Activated naive CD4-positive, alpha-beta T cell (primary cell): ENCODE measurements around the gene TCEA2.

Experiments used
- DNase-seq, 4 experiments: peaks; one replicate each; lab custom pipeline; 2025; lab: John Stamatoyannopoulos, UW

TCEA2 gene

GRCh38 chr20:64062596-64063388 lies at the start of gene TCEA2:
TSS of gene TCEA2 (plus strand) at chr20:64063198. CDS start at chr20:64063313, 115 bp downstream.
- DNase-seq: peak; percentile 77 to 92 (median 86)

- no peak for DNase-seq
Observed at GRCh38 chr20:64015635-64016034, 47.4 kb upstream of the TCEA2 start.

GRCh38 chr20:64021124-64021975 lies 41.6 kb upstream of the TCEA2 start:
- no peak for DNase-seq

GRCh38 chr20:64022671-64023360 lies 40.2 kb upstream of the TCEA2 start:
- DNase-seq: no peak

GRCh38 chr20:64023361-64024140 lies 39.4 kb upstream of the TCEA2 start:
- no peak for DNase-seq

GRCh38 chr20:64024141-64024990 lies 38.6 kb upstream of the TCEA2 start:
- DNase-seq: no peak

- no peak for DNase-seq
Observed at GRCh38 chr20:64025101-64025825, 37.7 kb upstream of the TCEA2 start.

- no peak for DNase-seq
Observed at GRCh38 chr20:64025826-64026412, 37.1 kb upstream of the TCEA2 start.

- DNase-seq: no peak
Observed at GRCh38 chr20:64027981-64028685, 34.9 kb upstream of the TCEA2 start.

- DNase-seq: no peak
Observed at GRCh38 chr20:64029293-64030117, 33.5 kb upstream of the TCEA2 start.

GRCh38 chr20:64030371-64031134 lies 32.4 kb upstream of the TCEA2 start:
- no peak for DNase-seq

- no peak for DNase-seq
Observed at GRCh38 chr20:64031822-64032314, 31.1 kb upstream of the TCEA2 start.

GRCh38 chr20:64032706-64033624 lies 30.0 kb upstream of the TCEA2 start:
- no peak for DNase-seq

GRCh38 chr20:64033981-64034493 lies 29.0 kb upstream of the TCEA2 start:
- no peak for DNase-seq

GRCh38 chr20:64035066-64035932 lies 27.7 kb upstream of the TCEA2 start:
- DNase-seq: no peak
